ENCODE data around the gene AGO1.
A peak's percentile ranks its signal among the peaks of the same experiment; 100 is the strongest.

DNA sequence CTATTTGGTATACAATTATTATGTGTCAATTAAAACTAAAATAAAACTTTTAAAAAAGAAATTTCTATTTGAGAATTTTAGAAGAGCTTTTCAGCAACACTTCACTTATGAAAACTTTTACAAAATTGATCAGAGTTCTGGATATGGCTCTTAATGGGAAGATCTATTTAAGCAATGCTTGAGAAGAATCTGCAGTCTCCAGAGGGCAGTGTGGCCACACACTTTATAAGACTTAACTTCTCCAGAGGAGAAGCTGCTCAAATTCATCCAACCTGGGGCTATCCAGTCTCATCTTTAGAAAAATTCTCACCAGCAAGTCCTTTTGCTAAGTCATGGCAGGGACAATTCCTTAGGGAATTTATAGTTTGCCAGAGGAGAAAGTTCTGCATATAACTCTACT lies 25.2 kb upstream of the AGO1 start:
- no peak for TF ChIP-seq PHF8 (IDR thresholded peaks at IDR 0.05; ENCODE audit: borderline replicate concordance, low read depth)
- TF ChIP-seq, protein P1, sequence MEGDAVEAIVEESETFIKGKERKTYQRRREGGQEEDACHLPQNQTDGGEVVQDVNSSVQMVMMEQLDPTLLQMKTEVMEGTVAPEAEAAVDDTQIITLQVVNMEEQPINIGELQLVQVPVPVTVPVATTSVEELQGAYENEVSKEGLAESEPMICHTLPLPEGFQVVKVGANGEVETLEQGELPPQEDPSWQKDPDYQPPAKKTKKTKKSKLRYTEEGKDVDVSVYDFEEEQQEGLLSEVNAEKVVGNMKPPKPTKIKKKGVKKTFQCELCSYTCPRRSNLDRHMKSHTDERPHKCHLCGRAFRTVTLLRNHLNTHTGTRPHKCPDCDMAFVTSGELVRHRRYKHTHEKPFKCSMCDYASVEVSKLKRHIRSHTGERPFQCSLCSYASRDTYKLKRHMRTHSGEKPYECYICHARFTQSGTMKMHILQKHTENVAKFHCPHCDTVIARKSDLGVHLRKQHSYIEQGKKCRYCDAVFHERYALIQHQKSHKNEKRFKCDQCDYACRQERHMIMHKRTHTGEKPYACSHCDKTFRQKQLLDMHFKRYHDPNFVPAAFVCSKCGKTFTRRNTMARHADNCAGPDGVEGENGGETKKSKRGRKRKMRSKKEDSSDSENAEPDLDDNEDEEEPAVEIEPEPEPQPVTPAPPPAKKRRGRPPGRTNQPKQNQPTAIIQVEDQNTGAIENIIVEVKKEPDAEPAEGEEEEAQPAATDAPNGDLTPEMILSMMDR (IDR thresholded peaks at IDR 0.05): peak; percentile 25; the same call in 1 of the 3 replicates
- no peak for TF ChIP-seq POLR2AphosphoS2 (conservative IDR thresholded peaks at IDR 0.05; ENCODE audit: low read length)

Measured in A549 (cell line).